Daoy (cell line): ENCODE data around the gene SEMA5A. TPM values are rescaled to one million over a fixed set of nuclear protein-coding genes. Genes with fewer than 3 reads are reported as not detected.

Source experiments
- DNase-seq: peaks from one replicate; pipeline ENCODE4 v3.0.0-alpha.2; 2015; ENCODE audit warnings: low read depth
- total RNA-seq: library from RNA; depleted of rRNA; stranded (reverse); fragments of >200 nt; shearing (Covaris generic); gene quantifications from 2 replicates; pipeline ENCODE4 v1.2.3, GENCODE V29; 2014; rRNA removed

SEMA5A gene
- total RNA-seq, 1 experiment from 2014 or later: 0.23 TPM

DNA sequence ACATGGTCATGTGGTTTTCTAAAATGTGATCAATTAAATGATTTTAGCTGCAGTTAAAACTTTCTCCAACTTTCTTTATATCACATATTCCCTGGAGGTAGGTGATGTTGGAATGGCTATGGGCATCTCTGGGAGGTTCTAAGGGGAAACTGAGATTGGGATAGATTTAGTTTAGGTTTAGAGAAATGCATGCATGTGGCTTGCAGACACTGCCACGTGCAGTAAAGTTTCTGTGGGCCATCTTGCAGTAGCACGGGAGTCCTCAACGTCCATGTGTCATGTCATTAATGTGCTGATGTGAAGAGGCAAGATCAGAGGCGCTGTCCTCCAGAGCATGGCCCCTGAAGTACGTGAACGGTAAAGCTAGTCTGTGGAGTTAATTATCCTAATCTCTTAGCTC is 532.7 kb downstream of the SEMA5A start:
- no peak for DNase-seq

GRCh38 chr5:9009931-9010651 is 535.8 kb downstream of the SEMA5A start:
- DNase-seq: no peak

GRCh38 chr5:8997542-8998070 is 548.3 kb downstream of the SEMA5A start:
- no peak for DNase-seq

GRCh38 chr5:8993031-8993430 is 552.8 kb downstream of the SEMA5A start:
- DNase-seq: no peak

Other genes starting within 250 kb of the SEMA5A start
- not detected in 2 replicates for gene TAS2R1, start 84.3 kb upstream of the SEMA5A start, total RNA-seq